BJ (cell line): ENCODE results near the gene TSC22D1. TPM values are rescaled to one million over a fixed set of nuclear protein-coding genes. Genes with fewer than 3 reads are reported as not detected.

Experiments
- CTCF ChIA-PET: fragments of 350-600 bp; formaldehyde crosslinking; extraction: SDS; loops from one replicate; lab custom pipeline; 2021; ENCODE audit warnings: antibody characterized with exemption, inconsistent platforms; lab: Yijun Ruan, JAX
- POLR2A ChIA-PET: fragments of 300-600 bp; sonication (Branson Sonifier 250); formaldehyde crosslinking; extraction: SDS; loops from one replicate; lab custom pipeline; 2021; ENCODE audit warnings: antibody characterized with exemption; lab: Charles Lee
- DNase-seq: peaks from one replicate; pipeline ENCODE4 v3.0.0-alpha.2; 2011; ENCODE audit warnings: low read depth
- H3K27me3 ChIP-seq: 2 replicates; pipeline ENCODE4 v1.6.0; 2011; ENCODE audit warnings: low read length; ENCODE audit not compliant: control insufficient read depth, insufficient read depth
- H3K36me3 ChIP-seq: 2 replicates; pipeline ENCODE4 v1.5.1; 2011; ENCODE audit warnings: low read length; ENCODE audit not compliant: control insufficient read depth, insufficient read depth
- H3K4me3 ChIP-seq: 2 replicates; pipeline ENCODE4 v1.5.1; 2011; ENCODE audit warnings: low read depth, mild to moderate bottlenecking, control low read depth, low read length
- CTCF ChIP-seq: IDR thresholded peaks from 2 replicates; pipeline ENCODE4 v1.5.1; 2011; ENCODE audit warnings: low read depth, mild to moderate bottlenecking, control low read depth, inconsistent platforms, low read length, moderate library complexity; ENCODE audit not compliant: insufficient read depth
- polyA minus RNA-seq: library from RNA; depleted of rRNA, polyadenylated mRNA; stranded (reverse); fragments of >200 nt; gene quantifications from 2 replicates; pipeline ENCODE4 v1.2.3, GENCODE V29; 2011; rRNA and poly(A)+ RNA removed
- polyA plus RNA-seq: library from polyadenylated mRNA; depleted of rRNA; stranded (reverse); fragments of >200 nt; gene quantifications from 2 replicates; pipeline ENCODE4 v1.2.3, GENCODE V29; 2011; rRNA removed

The TSC22D1 gene
- polyA plus RNA-seq (33.5 and 39.2 TPM in 2 replicates), polyA minus RNA-seq (49.2 and 55.8 TPM in 2 replicates)

- Histone ChIP-seq H3K4me3 (peak within 1 kb of the TSS; percentile 92), H3K36me3 (0 out of 2 replicates have a peak, but pooled peaks cover 1% of the 10 kb centered on the region), H3K27me3 (no peaks in the 10 kb centered on the region)
- ChIA-PET CTCF (interaction anchor here (0.6 to 2.1 kb wide), 5 partner anchors 10 to 71 kb away, joined by 3 to 6 read pairs (median 4); no protein-coding TSS in a partner anchor), POLR2A (interaction anchor here (0.7 kb wide), 1 partner anchor 104 kb away, joined by 4 read pairs; no protein-coding TSS in a partner anchor)
- 0 out of 2 replicates have a peak, but pooled peaks have one; percentile 7 for TF ChIP-seq CTCF
- no peak for DNase-seq
Measured at GRCh38 chr13:44575741-44576350, at the start of gene TSC22D1. Gene TSC22D1 (minus strand): TSS chr13:44576330. CDS start chr13:44576074, 256 bp downstream.

- CTCF ChIA-PET = no interaction called here
- Histone ChIP-seq H3K4me3 (no peak overlapping the region), H3K27me3 (no peaks in the 10 kb centered on the region), H3K36me3 (no peaks in the 10 kb centered on the region)
- POLR2A ChIA-PET = no interaction called here
- TF ChIP-seq CTCF = no peak
- DNase-seq = no peak
Measured at GRCh38 chr13:44622708-44623107, 46.6 kb upstream of the TSC22D1 start.

GRCh38 chr13:44622261-44622660 lies 46.1 kb upstream of the TSC22D1 start:
- ChIA-PET POLR2A (no interaction called here), CTCF (no interaction called here)
- no peak for TF ChIP-seq CTCF
- no peaks in the 10 kb centered on the region for H3K27me3 ChIP-seq
- H3K36me3 ChIP-seq = no peaks in the 10 kb centered on the region
- no peak overlapping the region for H3K4me3 ChIP-seq
- DNase-seq = no peak

GRCh38 chr13:44620057-44620456 lies 43.9 kb upstream of the TSC22D1 start:
- Histone ChIP-seq H3K4me3 (no peak overlapping the region), H3K36me3 (no peaks in the 10 kb centered on the region), H3K27me3 (no peaks in the 10 kb centered on the region)
- no peak for TF ChIP-seq CTCF
- DNase-seq = no peak
- POLR2A ChIA-PET = no interaction called here
- CTCF ChIA-PET = interaction anchor here (0.7 kb wide), 1 partner anchor 196 kb away, joined by 3 read pairs; no protein-coding TSS in a partner anchor

GRCh38 chr13:44619651-44620050 lies 43.5 kb upstream of the TSC22D1 start:
- no peak for DNase-seq
- ChIA-PET POLR2A (no interaction called here), CTCF (no interaction called here)
- H3K27me3 ChIP-seq = no peaks in the 10 kb centered on the region
- no peak overlapping the region for H3K4me3 ChIP-seq
- H3K36me3 ChIP-seq = no peaks in the 10 kb centered on the region
- no peak for TF ChIP-seq CTCF
